Measurements from ENCODE around the gene PDZRN3. TPM values are rescaled to one million over a fixed set of nuclear protein-coding genes. Genes with fewer than 3 reads are reported as not detected.

PDZRN3 gene
- not detected in 2 replicates for total RNA-seq (2021)
- Bru-seq, nascent RNA, result percentile 2 among the genes with signal in this experiment
- percentile 1 among the genes with signal in this experiment for BruChase-seq, experiment 1, labeled RNA remaining after a 2-hour chase
- not detected for BruChase-seq, experiment 2, labeled RNA remaining after a 6-hour chase
- long read RNA-seq, result 0 reads

DNA sequence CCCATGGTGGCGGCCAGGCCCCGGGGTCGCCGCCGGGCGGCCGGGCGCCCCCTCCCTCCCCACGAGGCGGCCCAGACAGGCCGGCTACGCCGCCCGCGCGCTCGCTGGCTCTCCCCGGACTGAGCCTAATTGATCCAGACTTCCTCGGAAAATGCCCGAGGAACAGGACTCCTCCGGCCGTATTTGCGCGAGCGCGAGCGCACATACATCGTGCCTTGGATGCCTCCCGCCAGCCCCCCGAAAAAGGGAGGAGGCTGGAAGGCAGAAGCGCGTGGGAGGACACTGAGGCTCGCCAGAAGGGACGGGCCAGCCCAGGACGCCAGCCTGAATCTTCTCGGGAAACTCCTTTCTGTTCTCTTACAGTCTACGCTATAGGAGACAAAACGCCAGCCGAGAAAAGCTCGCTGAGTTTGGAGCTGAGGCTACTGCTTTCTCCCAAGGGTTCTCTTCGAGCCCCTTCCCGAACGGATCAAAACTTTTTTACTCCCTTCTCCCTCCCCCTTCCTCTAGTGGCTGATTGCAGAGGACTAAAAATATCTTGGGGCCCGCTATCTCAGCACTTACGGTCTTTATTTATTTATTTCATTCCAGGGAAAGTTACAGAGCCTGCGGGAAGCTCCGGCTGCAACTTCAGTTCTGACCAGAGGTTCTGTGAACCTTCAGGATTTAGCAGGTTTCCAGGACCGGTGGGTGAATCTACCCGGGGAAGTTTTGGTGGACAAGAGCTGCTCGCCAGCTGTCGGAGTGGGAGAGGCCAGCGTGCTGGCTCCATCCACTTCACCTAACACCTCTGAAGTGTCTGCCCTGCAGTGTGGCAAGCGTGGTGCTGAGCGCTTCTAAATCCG is at the start of gene PDZRN3:
Gene PDZRN3, minus strand, starts transcription at position 121 of the 845 bp plus-strand sequence.
- BruUV-seq (replicated peaks), result no TSS peak
- Histone ChIP-seq H3K4me3 (no peak within 1 kb of the TSS), H3F3A (ENCODE audit: insufficient read depth, low read depth) (no peaks in the 10 kb centered on the region), H3K4me2 (no peak within 1 kb of the TSS), H3K9me2 (ENCODE audit: insufficient read depth) (no peaks in the 10 kb centered on the region), H3K36me3 (ENCODE audit: low read depth) (no peaks in the 10 kb centered on the region), H3K4me1 (replicated peaks; ENCODE audit: insufficient read depth) (no peaks in the 10 kb centered on the region), H3K9me3 (ENCODE audit: insufficient read depth, low read depth) (no peaks in the 10 kb centered on the region), H3K27ac (no peak within 1 kb of the TSS), H4K20me1 (ENCODE audit: insufficient read depth) (no peaks in the 10 kb centered on the region), H2AFZ (no peak within 1 kb of the TSS), H3K27me3 (ENCODE audit: insufficient read depth, low read depth) (no peaks in the 10 kb centered on the region; the same call in 1 of the 2 replicates), H3K79me2 (ENCODE audit: low read depth) (no peaks in the 10 kb centered on the region)
- TF ChIP-seq CTCF (conservative IDR thresholded peaks at IDR 0.05) (no peak), EZH2 (IDR thresholded peaks at IDR 0.05; ENCODE audit: low read depth) (no peak)
- ChIA-PET POLR2A (ENCODE audit: unreplicated experiment) (no interaction called here), CTCF (no interaction called here)
- intact Hi-C loops (cut with micrococcal nuclease; ENCODE audit: unreplicated experiment), result no loop called here
- DNase-seq, result no peak

GRCh38 chr3:73674280-73674679 is 49.5 kb upstream of the PDZRN3 start:
- Histone ChIP-seq H3K4me2 (no peak overlapping the region), H3K9me2 (ENCODE audit: insufficient read depth) (no peaks in the 10 kb centered on the region), H3K27me3 (ENCODE audit: insufficient read depth, low read depth) (no peaks in the 10 kb centered on the region), H3F3A (ENCODE audit: insufficient read depth, low read depth) (no peaks in the 10 kb centered on the region), H4K20me1 (ENCODE audit: insufficient read depth) (no peaks in the 10 kb centered on the region), H3K27ac (no peak overlapping the region), H3K79me2 (ENCODE audit: low read depth) (no peaks in the 10 kb centered on the region), H3K4me1 (replicated peaks; ENCODE audit: insufficient read depth) (no peaks in the 10 kb centered on the region), H2AFZ (no peak overlapping the region), H3K36me3 (ENCODE audit: low read depth) (no peaks in the 10 kb centered on the region), H3K4me3 (no peak overlapping the region), H3K9me3 (ENCODE audit: insufficient read depth, low read depth) (no peaks in the 10 kb centered on the region)
- TF ChIP-seq CTCF (conservative IDR thresholded peaks at IDR 0.05) (no peak), EZH2 (IDR thresholded peaks at IDR 0.05; ENCODE audit: low read depth) (no peak)
- ChIA-PET POLR2A (ENCODE audit: unreplicated experiment) (no interaction called here), CTCF (no interaction called here)
- no peak for DNase-seq
- intact Hi-C loops (cut with micrococcal nuclease; ENCODE audit: unreplicated experiment), result no loop called here
- BruUV-seq (replicated peaks), result no TSS peak

GRCh38 chr3:73669260-73669659 is 44.5 kb upstream of the PDZRN3 start:
- Histone ChIP-seq H3K27ac (no peak overlapping the region), H3K79me2 (ENCODE audit: low read depth) (no peaks in the 10 kb centered on the region), H3K9me3 (ENCODE audit: insufficient read depth, low read depth) (no peaks in the 10 kb centered on the region), H3F3A (ENCODE audit: insufficient read depth, low read depth) (no peaks in the 10 kb centered on the region), H3K36me3 (ENCODE audit: low read depth) (no peaks in the 10 kb centered on the region), H3K4me1 (replicated peaks; ENCODE audit: insufficient read depth) (no peaks in the 10 kb centered on the region), H3K9me2 (ENCODE audit: insufficient read depth) (no peaks in the 10 kb centered on the region), H2AFZ (no peak overlapping the region), H4K20me1 (ENCODE audit: insufficient read depth) (no peaks in the 10 kb centered on the region), H3K27me3 (ENCODE audit: insufficient read depth, low read depth) (no peaks in the 10 kb centered on the region), H3K4me3 (no peak overlapping the region), H3K4me2 (no peak overlapping the region)
- ChIA-PET POLR2A (ENCODE audit: unreplicated experiment) (no interaction called here), CTCF (no interaction called here)
- TF ChIP-seq CTCF (conservative IDR thresholded peaks at IDR 0.05) (no peak), EZH2 (IDR thresholded peaks at IDR 0.05; ENCODE audit: low read depth) (no peak)
- intact Hi-C loops (cut with micrococcal nuclease; ENCODE audit: unreplicated experiment), result no loop called here
- DNase-seq, result no peak
- no TSS peak for BruUV-seq (replicated peaks)

All from PC-9 (cell line).